Skin of body (tissue), 2 donors: ENCODE measurements around the gene NR1I3. TPM values are rescaled to one million over a fixed set of nuclear protein-coding genes. Genes with fewer than 3 reads are reported as not detected.

Source experiments
- DNase-seq: peaks from one replicate; lab custom pipeline; 2025; lab: John Stamatoyannopoulos, UW
- total RNA-seq: library from RNA; depleted of rRNA; stranded (reverse); fragments of >200 nt; gene quantifications from one replicate; pipeline ENCODE4 v1.2.3, GENCODE V29; 2014

Gene NR1I3
- total RNA-seq, 1 donor from 2014 or later = not detected

DNA sequence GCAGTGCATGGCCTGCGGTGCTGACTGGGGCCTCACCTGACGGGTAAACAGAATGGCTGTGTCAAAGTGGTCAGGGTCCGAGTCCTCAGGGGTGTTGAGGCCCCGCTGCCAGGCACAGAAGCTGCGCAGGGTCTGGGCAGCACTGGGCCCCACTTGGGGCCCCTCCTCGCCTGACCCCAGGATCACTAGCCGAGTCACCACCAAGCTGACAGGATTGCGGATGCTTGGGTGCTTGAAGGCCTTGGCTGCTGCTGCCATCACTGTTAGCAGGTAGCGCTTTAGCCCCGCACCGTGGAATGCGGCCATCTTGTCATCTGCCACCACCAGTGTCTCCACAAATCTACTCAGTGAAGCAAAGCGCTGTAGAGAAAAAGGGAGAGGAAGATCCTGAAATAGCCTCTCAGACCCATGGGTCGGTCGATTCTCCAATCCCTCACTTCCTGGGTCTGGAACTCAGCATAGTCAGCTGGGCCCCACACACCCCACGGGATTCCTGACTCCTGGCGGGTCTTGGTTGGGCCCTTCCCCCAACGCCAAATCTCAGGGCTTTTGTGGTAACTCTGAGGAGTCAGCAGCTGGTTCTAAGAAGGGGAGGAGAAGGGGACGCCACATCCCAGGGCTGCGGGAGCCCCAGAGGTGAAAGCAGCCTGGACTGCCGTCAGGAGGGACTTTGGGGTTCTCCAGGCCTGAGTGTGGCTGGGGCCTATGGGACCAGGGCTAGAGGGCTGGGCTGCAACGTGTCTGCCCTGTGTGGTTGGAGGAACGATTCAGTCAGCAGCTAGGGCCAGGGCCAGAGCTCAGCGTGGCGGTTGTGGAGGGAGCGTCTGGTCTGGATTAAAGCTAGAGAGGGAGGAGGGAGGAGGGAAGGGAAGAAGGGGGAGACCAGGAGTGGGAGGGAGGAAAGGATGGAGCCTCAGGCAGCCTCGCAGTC lies 41.2 kb downstream of the NR1I3 start:
- peak; percentile 86 for DNase-seq

DNA sequence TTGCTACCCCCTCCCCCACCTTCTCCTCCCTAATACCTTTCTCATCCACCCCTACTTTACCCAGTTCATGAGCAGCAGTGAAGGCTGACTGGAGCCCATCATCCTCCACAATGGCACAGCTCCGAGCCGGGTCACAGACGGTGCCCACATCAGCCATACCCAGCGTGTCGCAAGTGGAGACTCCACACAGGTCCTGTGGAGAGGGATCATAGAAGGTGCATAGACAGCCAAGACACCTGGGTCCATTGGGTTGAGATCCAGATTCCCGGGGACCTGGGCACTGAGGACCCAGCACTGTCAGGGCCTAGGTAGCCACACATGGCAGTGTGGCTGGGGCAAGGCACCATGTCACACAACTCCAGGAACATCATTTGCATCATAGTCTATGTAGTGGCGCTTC lies 41.9 kb downstream of the NR1I3 start:
- DNase-seq = no peak

- DNase-seq = no peak
These were observed 42.8 kb downstream of the NR1I3 start for GRCh38 chr1:161195171-161195570.

- no peak for DNase-seq
These were observed 44.3 kb downstream of the NR1I3 start for GRCh38 chr1:161193561-161194235.

- peak; percentile 46 for DNase-seq
These were observed 45.2 kb downstream of the NR1I3 start for GRCh38 chr1:161192476-161193465.

DNA sequence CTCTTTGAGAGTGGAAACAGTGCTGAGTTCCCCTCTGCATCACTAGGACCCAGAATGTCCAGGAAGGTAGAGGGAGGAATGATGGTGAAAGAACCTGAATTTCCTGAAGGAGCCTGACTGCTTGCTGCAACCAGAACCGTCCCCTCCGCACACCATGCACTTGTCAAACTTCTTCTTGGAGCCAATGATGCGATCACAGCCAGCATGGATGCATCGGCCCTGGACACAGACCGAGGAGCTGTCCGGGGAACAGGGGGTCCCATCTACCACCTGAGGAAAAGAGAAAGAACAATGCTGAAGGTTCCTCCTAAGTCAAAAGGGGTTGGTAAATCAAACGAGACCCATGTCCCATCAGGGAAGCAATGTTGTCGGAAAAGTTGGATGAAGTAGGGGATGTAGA lies 46.0 kb downstream of the NR1I3 start:
- DNase-seq = no peak

GRCh38 chr1:161190962-161191521 lies 47.0 kb downstream of the NR1I3 start:
- no peak for DNase-seq

GRCh38 chr1:161189036-161189435 lies 49.0 kb downstream of the NR1I3 start:
- no peak for DNase-seq

GRCh38 chr1:161188381-161188780 lies 49.6 kb downstream of the NR1I3 start:
- DNase-seq = no peak

DNA sequence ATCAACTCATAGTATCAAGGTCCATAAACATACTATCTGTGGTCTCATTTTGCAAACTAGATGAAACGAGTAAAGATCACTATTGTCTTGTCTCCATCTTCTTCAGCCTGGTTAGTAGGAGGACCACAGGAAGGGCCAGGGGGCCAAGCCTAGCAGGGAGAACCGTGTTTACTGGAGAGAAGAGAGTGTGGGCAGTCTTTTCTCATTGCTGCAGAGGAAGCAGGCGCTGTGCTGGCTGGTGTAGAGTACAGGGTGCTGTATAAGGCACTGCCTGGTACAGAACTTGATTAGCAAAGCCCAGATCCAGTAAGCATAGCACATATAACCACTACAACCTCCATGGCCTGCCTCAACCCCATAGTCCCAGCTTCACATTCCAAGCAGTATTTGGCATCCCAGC lies 50.7 kb downstream of the NR1I3 start:
- no peak for DNase-seq

- DNase-seq = no peak
These were observed 52.2 kb downstream of the NR1I3 start for GRCh38 chr1:161185732-161186311.

- DNase-seq = peak; percentile 93
These were observed 52.7 kb downstream of the NR1I3 start for GRCh38 chr1:161185282-161185682.

DNA sequence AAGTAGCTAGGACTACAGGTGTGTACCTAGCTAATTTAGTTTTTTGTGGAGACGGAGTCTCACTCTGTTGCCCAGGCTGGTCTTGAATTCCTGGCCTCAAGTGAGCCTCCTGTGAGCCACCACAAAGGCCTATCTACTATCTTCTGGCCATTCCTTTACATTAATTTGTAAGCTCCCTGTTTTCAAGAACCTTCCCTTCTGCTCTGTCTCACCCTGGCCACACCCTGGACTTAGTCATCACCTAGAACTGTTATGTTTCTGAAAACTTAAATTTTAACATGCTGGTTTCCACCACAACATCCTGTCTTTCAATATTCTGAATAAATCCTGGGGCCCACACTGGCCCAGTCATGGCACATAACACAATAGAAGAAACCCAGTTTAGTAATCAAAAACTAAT lies 55.8 kb downstream of the NR1I3 start:
- no peak for DNase-seq

GRCh38 chr1:161180639-161181038 lies 57.4 kb downstream of the NR1I3 start:
- no peak for DNase-seq

DNA sequence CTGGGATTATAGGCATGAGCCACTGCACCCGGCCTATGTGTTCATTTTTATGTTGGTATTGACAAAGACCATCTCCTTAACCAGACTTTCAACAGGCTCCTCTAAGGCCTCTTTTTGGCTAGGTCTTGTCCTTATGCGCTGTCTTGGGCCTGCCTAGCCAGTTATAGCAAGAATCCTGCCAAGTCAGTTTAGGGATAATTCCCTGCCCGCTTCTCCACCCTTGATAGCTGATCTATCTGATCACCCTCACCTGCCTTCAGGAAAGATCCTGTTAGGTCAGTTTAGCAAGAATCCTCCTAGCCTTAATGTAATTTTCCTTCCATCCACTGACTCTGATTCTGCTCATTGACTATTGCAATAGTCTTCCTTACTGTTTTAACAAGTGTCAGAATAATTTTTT lies 58.3 kb downstream of the NR1I3 start:
- DNase-seq = no peak

Other genes starting within 250 kb of the NR1I3 start
- gene F11R, start 217.1 kb downstream of the NR1I3 start, total RNA-seq = 42.1 TPM
- gene TSTD1, start 199.2 kb downstream of the NR1I3 start, total RNA-seq = 29.3 TPM
- 48.7 TPM for gene USF1, start 192.2 kb downstream of the NR1I3 start, total RNA-seq
- gene ARHGAP30, start 168.3 kb downstream of the NR1I3 start, total RNA-seq = 7.9 TPM
- 49.6 TPM for gene NECTIN4, start 148.6 kb downstream of the NR1I3 start, total RNA-seq
- gene KLHDC9, start 139.8 kb downstream of the NR1I3 start, total RNA-seq = not detected
- 25.4 TPM for gene PFDN2, start 120.2 kb downstream of the NR1I3 start, total RNA-seq
- gene NIT1, start 120.1 kb downstream of the NR1I3 start, total RNA-seq = 19.3 TPM
- gene DEDD, start 105.5 kb downstream of the NR1I3 start, total RNA-seq = 18.7 TPM
- gene UFC1, start 84.2 kb downstream of the NR1I3 start, total RNA-seq = 74.5 TPM
- 8.4 TPM for gene USP21, start 78.7 kb downstream of the NR1I3 start, total RNA-seq
- gene PPOX, start 71.8 kb downstream of the NR1I3 start, total RNA-seq = 16.7 TPM
- 15.6 TPM for gene B4GALT3, start 60.7 kb downstream of the NR1I3 start, total RNA-seq
- 6.8 TPM for gene ADAMTS4, start 39.1 kb downstream of the NR1I3 start, total RNA-seq
- gene NDUFS2, start 35.8 kb downstream of the NR1I3 start, total RNA-seq = 103 TPM
- 12.4 TPM for gene FCER1G, start 22.9 kb downstream of the NR1I3 start, total RNA-seq
- gene APOA2, start 14.6 kb downstream of the NR1I3 start, total RNA-seq = not detected
- gene TOMM40L, start 12.1 kb downstream of the NR1I3 start, total RNA-seq = 5.6 TPM
- 1.8 TPM for gene PCP4L1, start 20.5 kb upstream of the NR1I3 start, total RNA-seq
- 26.5 TPM for gene MPZ, start 71.8 kb upstream of the NR1I3 start, total RNA-seq
- gene SDHC, start 76.2 kb upstream of the NR1I3 start, total RNA-seq = 28.4 TPM
- gene CFAP126, start 129.7 kb upstream of the NR1I3 start, total RNA-seq = not detected